AG09309 (cell line): ENCODE results near the gene KMT2E.

Experiments
- DNase-seq: peaks from one replicate; pipeline ENCODE4 v3.0.0-alpha.2; 2010; ENCODE audit warnings: low read depth
- H3K4me3 ChIP-seq: 2 replicates; pipeline ENCODE4 v1.5.1; 2011; ENCODE audit warnings: mild to moderate bottlenecking, low read depth, low read length, moderate library complexity; ENCODE audit not compliant: control insufficient read depth
- CTCF ChIP-seq: IDR thresholded peaks from 2 replicates; pipeline ENCODE4 v1.5.1; 2011; ENCODE audit warnings: mild to moderate bottlenecking, low read depth, low read length, inconsistent platforms; ENCODE audit not compliant: insufficient read depth, control insufficient read depth; ENCODE audit errors: missing control alignments

Gene KMT2E

GRCh38 chr7:105125745-105126144 is 111.7 kb downstream of the KMT2E start:
- H3K4me3 ChIP-seq, result no peak overlapping the region
- DNase-seq, result no peak
- TF ChIP-seq CTCF, result no peak

- TF ChIP-seq CTCF, result no peak
- H3K4me3 ChIP-seq, result no peak overlapping the region
- DNase-seq, result no peak
These were observed 112.5 kb downstream of the KMT2E start for GRCh38 chr7:105126436-105126975.

- H3K4me3 ChIP-seq, result no peak overlapping the region
- no peak for DNase-seq
- no peak for TF ChIP-seq CTCF
These were observed 113.2 kb downstream of the KMT2E start for GRCh38 chr7:105127179-105127578.

- DNase-seq, result no peak
- no peak for TF ChIP-seq CTCF
These were observed 116.0 kb downstream of the KMT2E start for GRCh38 chr7:105130048-105130447.

GRCh38 chr7:105130580-105130979 is 116.6 kb downstream of the KMT2E start:
- no peak for DNase-seq
- H3K4me3 ChIP-seq, result no peak overlapping the region
- no peak for TF ChIP-seq CTCF

More at GRCh38 chr7:105130048-105130447, 116.0 kb downstream of the KMT2E start:
- H3K4me3 ChIP-seq, result no peak overlapping the region

- DNase-seq, result no peak
- H3K4me3 ChIP-seq, result no peak overlapping the region
- TF ChIP-seq CTCF, result no peak
These were observed 117.1 kb downstream of the KMT2E start for GRCh38 chr7:105131033-105131656.
